A549 (cell line): ENCODE measurements around the gene GRB14. TPM values are rescaled to one million over a fixed set of nuclear protein-coding genes. Genes with fewer than 3 reads are reported as not detected.

ENCODE experiments used
- ATAC-seq, 2 experiments: fragments of 200-7000 bp in 1 of 2; fragments of >200 bp in 1 of 2; cut with Nextera tagmentation in 1 of 2; cut with Tn5 transposase in 1 of 2; 3 replicates each; pipeline versions ENCODE4 v1.8.0 to v1.9.1; 2018 to 2020; ENCODE audit warnings: mild to moderate bottlenecking in 1 of 2, moderate library complexity in 1 of 2
- CTCF ChIA-PET: fragments of 300-600 bp; sonication (Branson Sonifier 250); formaldehyde crosslinking; extraction: SDS; loops from one replicate; lab custom pipeline; 2021; ENCODE audit warnings: antibody characterized with exemption, inconsistent platforms; lab: Yijun Ruan, JAX
- POLR2A ChIA-PET: fragments of 350-600 bp; formaldehyde crosslinking; extraction: SDS; loops from one replicate; lab custom pipeline; 2021; ENCODE audit warnings: antibody characterized with exemption, inconsistent platforms; lab: Yijun Ruan, JAX
- DNase-seq, 2 experiments: peaks; one replicate each; pipeline versions ENCODE4 v3.0.0 to v3.0.0-alpha.2; 2011 to 2016; ENCODE audit warnings: low read depth in 1 of 2, low spot score in 1 of 2
- FAIRE-seq: peaks from 2 replicates; lab custom pipeline; 2011; peaks lifted over from hg19 to GRCh38; lab: Jason Lieb, UNC
- H3K27ac ChIP-seq, 2 experiments: fragments of >200 bp; sonication (Bioruptor Twin); formaldehyde crosslinking; 3 replicates each; pipeline ENCODE4 v1.5.1; 2016 to 2017
- H3K4me1 ChIP-seq: fragments of >200 bp; sonication (Bioruptor Twin); formaldehyde crosslinking; 3 replicates; pipeline ENCODE4 v1.6.1; 2016
- H3K4me2 ChIP-seq: fragments of >200 bp; sonication (Bioruptor Twin); formaldehyde crosslinking; 3 replicates; pipeline ENCODE4 v1.6.1; 2016
- H3K4me3 ChIP-seq: fragments of >200 bp; sonication (Bioruptor Twin); formaldehyde crosslinking; 3 replicates; pipeline ENCODE4 v1.5.1; 2016
- H3K9me3 ChIP-seq: fragments of >200 bp; sonication (Bioruptor Twin); formaldehyde crosslinking; 3 replicates; pipeline ENCODE4 v1.6.1; 2016
- BHLHE40 ChIP-seq: IDR thresholded peaks from 2 replicates; pipeline ENCODE4 v1.6.1; 2012; ENCODE audit warnings: low read depth, low read length, inconsistent platforms
- CBX8 ChIP-seq: fragments of 200-600 bp; sonication (generic); IDR thresholded peaks from 2 replicates; pipeline ENCODE4 v1.6.1; 2016
- CEBPB ChIP-seq, 2 experiments: fragments of >200 bp in 1 of 2; sonication (Bioruptor Twin) in 1 of 2; formaldehyde crosslinking in 1 of 2; IDR thresholded peaks; 2 replicates each; pipeline ENCODE4 v1.6.1; 2012 to 2016
- CHD4 ChIP-seq: fragments of 200-600 bp; sonication (generic); IDR thresholded peaks from 2 replicates; pipeline ENCODE4 v1.6.1; 2016; ENCODE audit warnings: antibody characterized with exemption, mild to moderate bottlenecking, borderline replicate concordance
- EHF ChIP-seq: fragments of 250-450 bp; sonication (Bioruptor Pico); IDR thresholded peaks from 2 replicates; pipeline ENCODE4 v1.5.0; 2020; ENCODE audit warnings: mild to moderate bottlenecking
- ESRRA ChIP-seq: fragments of 150-350 bp; IDR thresholded peaks from 2 replicates; pipeline ENCODE4 v1.6.1; 2014; ENCODE audit warnings: mild to moderate bottlenecking, low read length, borderline replicate concordance
- FOSB ChIP-seq: fragments of 250-450 bp; sonication (Bioruptor Pico); IDR thresholded peaks from 2 replicates; pipeline ENCODE4 v1.5.0; 2020; ENCODE audit warnings: mild to moderate bottlenecking, moderate library complexity
- FOSL2 ChIP-seq, 2 experiments: fragments of 450-650 bp in 1 of 2; fragments of >200 bp in 1 of 2; sonication (Bioruptor Twin) in 1 of 2; formaldehyde crosslinking; IDR thresholded peaks; 2 replicates each; pipeline versions ENCODE4 v1.5.0 to v1.6.1; 2016 to 2020; ENCODE audit warnings: mild to moderate bottlenecking in 1 of 2, moderate library complexity in 1 of 2
- GATA3 ChIP-seq: IDR thresholded peaks from 2 replicates; pipeline ENCODE4 v1.6.1; 2012; ENCODE audit warnings: borderline replicate concordance
- HOXB5 ChIP-seq: fragments of 250-450 bp; sonication (Bioruptor Pico); IDR thresholded peaks from 2 replicates; pipeline ENCODE4 v1.5.0; 2020; ENCODE audit warnings: mild to moderate bottlenecking, moderate library complexity
- JUN ChIP-seq, 2 experiments: fragments of >200 bp; sonication (Bioruptor Twin); formaldehyde crosslinking; IDR thresholded peaks; 2 replicates in 1 of 2; 3 replicates in 1 of 2; pipeline ENCODE4 v1.6.1; 2016 to 2017
- JUNB ChIP-seq: fragments of >200 bp; sonication (Bioruptor Twin); formaldehyde crosslinking; IDR thresholded peaks from 2 replicates; pipeline ENCODE4 v1.6.1; 2016
- MAZ ChIP-seq: fragments of 150-350 bp; IDR thresholded peaks from 2 replicates; pipeline ENCODE4 v1.6.1; 2014; ENCODE audit warnings: antibody characterized with exemption, low read depth, low read length, borderline replicate concordance
- POLR2A ChIP-seq: IDR thresholded peaks from 2 replicates; pipeline ENCODE4 v1.6.1; 2012; ENCODE audit warnings: mild to moderate bottlenecking, low read length
- POLR2AphosphoS2 ChIP-seq: conservative IDR thresholded peaks from 2 replicates; pipeline ENCODE4 v1.6.1; 2012; ENCODE audit warnings: low read length, improper control_type of control experiment, inconsistent platforms
- RAD21 ChIP-seq, 2 experiments: fragments of >200 bp in 1 of 2; sonication (Bioruptor Twin) in 1 of 2; formaldehyde crosslinking in 1 of 2; IDR thresholded peaks in 1 of 2; conservative IDR thresholded peaks in 1 of 2; 2 replicates in 1 of 2; 3 replicates in 1 of 2; pipeline ENCODE4 v1.6.1; 2012 to 2018; ENCODE audit warnings: inconsistent platforms in 1 of 2
- RCOR1 ChIP-seq: fragments of 150-350 bp; IDR thresholded peaks from 2 replicates; pipeline ENCODE4 v1.6.1; 2014; ENCODE audit warnings: antibody characterized with exemption, low read length, low read depth
- RFX5 ChIP-seq: fragments of 450-650 bp; IDR thresholded peaks from 2 replicates; pipeline ENCODE4 v1.7.1; 2014; ENCODE audit warnings: antibody characterized with exemption, mild to moderate bottlenecking, moderate library complexity
- SMC3 ChIP-seq: fragments of >200 bp; sonication (Bioruptor Twin); formaldehyde crosslinking; IDR thresholded peaks from 3 replicates; pipeline ENCODE4 v1.6.1; 2018; ENCODE audit warnings: inconsistent platforms
- TP53 ChIP-seq: fragments of 250-450 bp; sonication (Bioruptor Pico); IDR thresholded peaks from 2 replicates; pipeline ENCODE4 v1.5.0; 2021; ENCODE audit warnings: mild to moderate bottlenecking, moderate library complexity
- ZC3H11A ChIP-seq: fragments of 450-650 bp; IDR thresholded peaks from 2 replicates; pipeline ENCODE4 v1.6.1; 2014; ENCODE audit warnings: antibody characterized with exemption, mild to moderate bottlenecking
- WGBS: methylation state at CpG from one replicate; pipeline ENCODE4 v1.1.6; 2017; ENCODE audit errors: missing lambda C conversion rate; 5-methylcytosine and 5-hydroxymethylcytosine counted together
- polyA plus RNA-seq, 4 experiments: library from polyadenylated mRNA; depleted of rRNA in 3 of 4; stranded (reverse); fragments of >200 nt; fragmentation: RNase III in 1 of 4; extraction: RNeasy Plus Mini Kit Qiagen cat#74134 plus additional on column Dnase treatment in 1 of 4; gene quantifications; 2 replicates in 3 of 4; 3 replicates in 1 of 4; pipeline ENCODE4 v1.2.3, GENCODE V29; 2011 to 2017
- TF ChIP-seq, protein P1 (sequence below): fragments of 200-600 bp; sonication (generic); IDR thresholded peaks from 2 replicates; pipeline ENCODE4 v1.6.1; 2016; ENCODE audit warnings: antibody characterized with exemption, mild to moderate bottlenecking, moderate library complexity
- TF ChIP-seq, protein P2 (sequence below): fragments of >200 bp; sonication (Bioruptor Twin); formaldehyde crosslinking; IDR thresholded peaks from 3 replicates; pipeline ENCODE4 v1.5.1; 2016
- TF ChIP-seq, protein P3 (sequence below): fragments of >200 bp; sonication (Bioruptor Twin); formaldehyde crosslinking; IDR thresholded peaks from 2 replicates; pipeline ENCODE4 v1.6.1; 2016
- TF ChIP-seq, protein P4 (sequence below): IDR thresholded peaks from 2 replicates; pipeline ENCODE4 v1.6.1; 2012; ENCODE audit warnings: low read depth, borderline replicate concordance
- TF ChIP-seq, protein P5 (sequence below): fragments of 250-450 bp; sonication (Bioruptor Pico); IDR thresholded peaks from 2 replicates; pipeline ENCODE4 v1.5.0; 2020; ENCODE audit warnings: low read depth, mild to moderate bottlenecking, moderate library complexity

The GRB14 gene
- polyA plus RNA-seq, 2 of the 4 experiments (the other 2 are of a cell fraction): 18.6 to 26.0 TPM

DNA sequence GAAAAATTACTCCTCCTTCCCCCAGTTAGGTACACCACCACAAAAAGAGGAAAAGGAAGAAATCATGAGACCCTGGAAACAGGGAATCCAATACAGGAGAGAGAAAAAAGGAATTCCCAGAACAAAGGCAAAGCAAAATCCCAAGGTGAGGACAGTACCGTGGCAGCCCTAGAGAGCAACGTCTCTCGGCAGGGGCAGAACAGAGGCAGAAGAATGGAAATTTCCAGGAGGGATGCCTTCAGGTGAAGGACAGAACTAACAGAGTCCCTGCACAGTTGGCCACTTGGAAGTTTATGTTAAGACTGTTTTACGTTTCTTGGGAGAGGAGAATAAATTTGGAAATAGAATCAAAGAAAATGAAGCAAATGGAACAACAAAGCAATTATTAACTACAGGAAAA lies 27.7 kb downstream of the GRB14 start:
- 0 out of 3 replicates have a peak, but pooled peaks cover 3% of the 10 kb centered on the region for H3K9me3 ChIP-seq
- FAIRE-seq: no peak
- TF ChIP-seq, protein P1, sequence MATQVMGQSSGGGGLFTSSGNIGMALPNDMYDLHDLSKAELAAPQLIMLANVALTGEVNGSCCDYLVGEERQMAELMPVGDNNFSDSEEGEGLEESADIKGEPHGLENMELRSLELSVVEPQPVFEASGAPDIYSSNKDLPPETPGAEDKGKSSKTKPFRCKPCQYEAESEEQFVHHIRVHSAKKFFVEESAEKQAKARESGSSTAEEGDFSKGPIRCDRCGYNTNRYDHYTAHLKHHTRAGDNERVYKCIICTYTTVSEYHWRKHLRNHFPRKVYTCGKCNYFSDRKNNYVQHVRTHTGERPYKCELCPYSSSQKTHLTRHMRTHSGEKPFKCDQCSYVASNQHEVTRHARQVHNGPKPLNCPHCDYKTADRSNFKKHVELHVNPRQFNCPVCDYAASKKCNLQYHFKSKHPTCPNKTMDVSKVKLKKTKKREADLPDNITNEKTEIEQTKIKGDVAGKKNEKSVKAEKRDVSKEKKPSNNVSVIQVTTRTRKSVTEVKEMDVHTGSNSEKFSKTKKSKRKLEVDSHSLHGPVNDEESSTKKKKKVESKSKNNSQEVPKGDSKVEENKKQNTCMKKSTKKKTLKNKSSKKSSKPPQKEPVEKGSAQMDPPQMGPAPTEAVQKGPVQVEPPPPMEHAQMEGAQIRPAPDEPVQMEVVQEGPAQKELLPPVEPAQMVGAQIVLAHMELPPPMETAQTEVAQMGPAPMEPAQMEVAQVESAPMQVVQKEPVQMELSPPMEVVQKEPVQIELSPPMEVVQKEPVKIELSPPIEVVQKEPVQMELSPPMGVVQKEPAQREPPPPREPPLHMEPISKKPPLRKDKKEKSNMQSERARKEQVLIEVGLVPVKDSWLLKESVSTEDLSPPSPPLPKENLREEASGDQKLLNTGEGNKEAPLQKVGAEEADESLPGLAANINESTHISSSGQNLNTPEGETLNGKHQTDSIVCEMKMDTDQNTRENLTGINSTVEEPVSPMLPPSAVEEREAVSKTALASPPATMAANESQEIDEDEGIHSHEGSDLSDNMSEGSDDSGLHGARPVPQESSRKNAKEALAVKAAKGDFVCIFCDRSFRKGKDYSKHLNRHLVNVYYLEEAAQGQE: no peak
- TF ChIP-seq GATA3: no peak
- TF ChIP-seq RFX5: no peak
- TF ChIP-seq RAD21 (conservative IDR thresholded peaks at IDR 0.05 in 1 of 2, IDR thresholded peaks at IDR 0.05 in 1 of 2): no peak
- no peak for TF ChIP-seq POLR2AphosphoS2
- no peak for TF ChIP-seq ESRRA
- TF ChIP-seq FOSL2 (IDR thresholded peaks at IDR 0.05): no peak
- TF ChIP-seq FOSL2 (CRISPR knock-in tag; IDR thresholded peaks at IDR 0.05): no peak
- no peak for TF ChIP-seq CBX8
- TF ChIP-seq, protein P2, sequence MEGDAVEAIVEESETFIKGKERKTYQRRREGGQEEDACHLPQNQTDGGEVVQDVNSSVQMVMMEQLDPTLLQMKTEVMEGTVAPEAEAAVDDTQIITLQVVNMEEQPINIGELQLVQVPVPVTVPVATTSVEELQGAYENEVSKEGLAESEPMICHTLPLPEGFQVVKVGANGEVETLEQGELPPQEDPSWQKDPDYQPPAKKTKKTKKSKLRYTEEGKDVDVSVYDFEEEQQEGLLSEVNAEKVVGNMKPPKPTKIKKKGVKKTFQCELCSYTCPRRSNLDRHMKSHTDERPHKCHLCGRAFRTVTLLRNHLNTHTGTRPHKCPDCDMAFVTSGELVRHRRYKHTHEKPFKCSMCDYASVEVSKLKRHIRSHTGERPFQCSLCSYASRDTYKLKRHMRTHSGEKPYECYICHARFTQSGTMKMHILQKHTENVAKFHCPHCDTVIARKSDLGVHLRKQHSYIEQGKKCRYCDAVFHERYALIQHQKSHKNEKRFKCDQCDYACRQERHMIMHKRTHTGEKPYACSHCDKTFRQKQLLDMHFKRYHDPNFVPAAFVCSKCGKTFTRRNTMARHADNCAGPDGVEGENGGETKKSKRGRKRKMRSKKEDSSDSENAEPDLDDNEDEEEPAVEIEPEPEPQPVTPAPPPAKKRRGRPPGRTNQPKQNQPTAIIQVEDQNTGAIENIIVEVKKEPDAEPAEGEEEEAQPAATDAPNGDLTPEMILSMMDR: no peak
- no peak for TF ChIP-seq MAZ
- TF ChIP-seq HOXB5 (CRISPR knock-in tag): no peak
- no peak for TF ChIP-seq ZC3H11A
- no peak for TF ChIP-seq JUNB
- TF ChIP-seq, protein P3, sequence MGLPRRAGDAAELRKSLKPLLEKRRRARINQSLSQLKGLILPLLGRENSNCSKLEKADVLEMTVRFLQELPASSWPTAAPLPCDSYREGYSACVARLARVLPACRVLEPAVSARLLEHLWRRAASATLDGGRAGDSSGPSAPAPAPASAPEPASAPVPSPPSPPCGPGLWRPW: no peak
- no peak for TF ChIP-seq POLR2A
- TF ChIP-seq RCOR1: no peak
- TF ChIP-seq SMC3: no peak
- no peak for TF ChIP-seq BHLHE40
- TF ChIP-seq, all 56 proteins: peak for 0
- Histone ChIP-seq H3K4me3 (no peak overlapping the region), H3K4me1 (peaks cover 18% of the 10 kb centered on the region; the same call in 2 of the 3 replicates), H3K27ac (no peak overlapping the region), H3K4me2 (no peak overlapping the region)
- DNase-seq: no peak
- WGBS: 79% methylated on average over 4 of the region's 4 CpGs
- POLR2A ChIA-PET: no interaction called here
- ATAC-seq: no peak
- CTCF ChIA-PET: no interaction called here

DNA sequence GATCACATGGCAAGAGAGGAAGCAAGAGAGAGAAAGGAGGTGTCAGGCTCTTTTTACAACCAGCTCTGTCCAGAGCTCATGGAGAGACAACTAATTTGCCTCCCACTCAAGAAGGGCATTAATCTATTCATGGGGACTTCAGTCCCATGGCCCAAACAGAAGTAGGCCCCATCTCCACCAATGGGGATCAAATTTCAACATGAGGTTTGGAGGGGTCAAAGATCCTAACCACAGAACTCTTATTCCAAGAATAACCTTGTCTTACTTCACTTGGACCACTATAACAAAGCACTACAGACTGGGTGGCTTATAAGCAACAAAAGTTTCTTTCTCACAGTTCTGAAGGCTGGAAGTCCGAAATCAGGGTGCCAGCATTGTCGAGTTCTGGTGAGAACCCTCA lies 31.8 kb downstream of the GRB14 start:
- 96% methylated on average over 2 of the region's 2 CpGs for WGBS
- FAIRE-seq: no peak
- TF ChIP-seq RAD21 (conservative IDR thresholded peaks at IDR 0.05 in 1 of 2, IDR thresholded peaks at IDR 0.05 in 1 of 2) (no peak), TP53 (CRISPR knock-in tag) (no peak), CHD4 (no peak), POLR2AphosphoS2 (no peak), JUN (IDR thresholded peaks at IDR 0.05) (no peak), EHF (CRISPR knock-in tag) (no peak), GATA3 (no peak), FOSB (CRISPR knock-in tag) (no peak), CEBPB (IDR thresholded peaks at IDR 0.05) (no peak)
- TF ChIP-seq, protein P3: no peak
- TF ChIP-seq, protein P2: no peak
- TF ChIP-seq, protein P4, sequence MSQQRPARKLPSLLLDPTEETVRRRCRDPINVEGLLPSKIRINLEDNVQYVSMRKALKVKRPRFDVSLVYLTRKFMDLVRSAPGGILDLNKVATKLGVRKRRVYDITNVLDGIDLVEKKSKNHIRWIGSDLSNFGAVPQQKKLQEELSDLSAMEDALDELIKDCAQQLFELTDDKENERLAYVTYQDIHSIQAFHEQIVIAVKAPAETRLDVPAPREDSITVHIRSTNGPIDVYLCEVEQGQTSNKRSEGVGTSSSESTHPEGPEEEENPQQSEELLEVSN: no peak
- TF ChIP-seq, protein P5, sequence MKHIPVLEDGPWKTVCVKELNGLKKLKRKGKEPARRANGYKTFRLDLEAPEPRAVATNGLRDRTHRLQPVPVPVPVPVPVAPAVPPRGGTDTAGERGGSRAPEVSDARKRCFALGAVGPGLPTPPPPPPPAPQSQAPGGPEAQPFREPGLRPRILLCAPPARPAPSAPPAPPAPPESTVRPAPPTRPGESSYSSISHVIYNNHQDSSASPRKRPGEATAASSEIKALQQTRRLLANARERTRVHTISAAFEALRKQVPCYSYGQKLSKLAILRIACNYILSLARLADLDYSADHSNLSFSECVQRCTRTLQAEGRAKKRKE (CRISPR knock-in tag): no peak
- TF ChIP-seq, all 56 proteins: peak for 0
- no peak overlapping the region for H3K27ac ChIP-seq
- H3K4me3 ChIP-seq: no peak overlapping the region
- ATAC-seq: no peak
- ChIA-PET CTCF (no interaction called here), POLR2A (no interaction called here)
- H3K4me1 ChIP-seq: peaks cover 10% of the 10 kb centered on the region; the same call in 2 of the 3 replicates
- 0 out of 3 replicates have a peak, but pooled peaks cover 3% of the 10 kb centered on the region for H3K9me3 ChIP-seq
- H3K4me2 ChIP-seq: no peak overlapping the region
- no peak for DNase-seq
